ENCODE results near the gene TMCC3.

Gene TMCC3

DNA sequence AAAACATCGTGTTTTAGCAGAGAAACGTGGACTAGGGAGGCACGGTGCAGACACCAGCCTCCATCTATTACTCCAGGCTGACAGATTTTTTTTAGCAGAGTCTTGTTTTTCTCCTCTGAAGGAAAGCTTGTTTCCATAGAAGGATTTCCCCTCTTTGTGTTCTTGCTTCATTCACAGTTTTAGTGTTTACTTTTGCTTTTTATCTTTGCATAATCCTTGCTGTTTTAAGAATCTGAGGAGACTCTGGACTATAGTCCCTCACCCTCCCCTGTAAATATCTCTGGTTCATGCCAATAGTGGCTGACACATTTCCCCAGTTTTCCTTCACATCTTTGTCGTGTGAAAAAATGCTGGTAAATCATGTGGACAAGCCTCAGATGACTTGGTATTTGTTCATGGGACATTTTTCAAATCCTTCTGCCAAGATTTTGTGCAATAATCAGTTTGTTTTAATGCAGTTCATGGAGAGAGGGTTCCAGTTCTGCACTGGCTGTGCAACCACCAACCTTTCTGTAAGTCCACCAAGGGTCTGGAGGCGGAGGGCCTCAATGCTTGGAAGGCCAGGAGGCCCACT, 39.9 kb upstream of the TMCC3 start:
- Histone ChIP-seq H3K27me3 (no peaks in the 10 kb centered on the region), H3K27ac (peak overlapping the region; percentile 47 to 73), H3K4me1 (peaks cover 0 to 43% (median 15%) of the 10 kb centered on the region in 4 donors), H3K4me3 (peak overlapping the region; percentile 25 to 26), H3K9me3 (no peaks in the 10 kb centered on the region), H3K36me3 (no peaks in the 10 kb centered on the region)
- intact Hi-C loops (cut with DNase I; ENCODE audit: low total_unique reads) = no loop called here
- TF ChIP-seq CTCF (IDR thresholded peaks at IDR 0.05) = no peak
- DNase-seq = no peak

GRCh38 chr12:94689646-94690036, 39.3 kb upstream of the TMCC3 start:
- H3K27ac ChIP-seq = peak overlapping the region; percentile 47 to 73
- no peak for TF ChIP-seq CTCF (IDR thresholded peaks at IDR 0.05)

GRCh38 chr12:94689002-94689645, 38.8 kb upstream of the TMCC3 start:
- DNase-seq = no peak
- Histone ChIP-seq H3K9me3 (no peaks in the 10 kb centered on the region), H3K4me3 (peak overlapping the region; percentile 25 to 26), H3K36me3 (no peaks in the 10 kb centered on the region), H3K27ac (peak overlapping the region; percentile 47 to 73), H3K4me1 (peaks cover 0 to 43% (median 15%) of the 10 kb centered on the region in 4 donors), H3K27me3 (no peaks in the 10 kb centered on the region)
- intact Hi-C loops (cut with DNase I; ENCODE audit: low total_unique reads) = no loop called here
- TF ChIP-seq CTCF (IDR thresholded peaks at IDR 0.05) = no peak

More at GRCh38 chr12:94689646-94690036, 39.3 kb upstream of the TMCC3 start:
- Histone ChIP-seq H3K4me3 (peak overlapping the region; percentile 25 to 26), H3K4me1 (peaks cover 0 to 43% (median 15%) of the 10 kb centered on the region in 4 donors), H3K27me3 (no peaks in the 10 kb centered on the region), H3K36me3 (no peaks in the 10 kb centered on the region), H3K9me3 (no peaks in the 10 kb centered on the region)
- no peak for DNase-seq
- intact Hi-C loops (cut with DNase I; ENCODE audit: low total_unique reads) = no loop called here

- intact Hi-C loops (cut with DNase I; ENCODE audit: low total_unique reads) = no loop called here
- H3K36me3 ChIP-seq = no peaks in the 10 kb centered on the region
- H3K4me3 ChIP-seq = no peak overlapping the region
- no peaks in the 10 kb centered on the region for H3K9me3 ChIP-seq
- TF ChIP-seq CTCF (IDR thresholded peaks at IDR 0.05) = no peak
- peak overlapping the region; percentile 47 to 73 for H3K27ac ChIP-seq
- no peaks in the 10 kb centered on the region for H3K27me3 ChIP-seq
- DNase-seq = no peak
- H3K4me1 ChIP-seq = peaks cover 0 to 43% (median 15%) of the 10 kb centered on the region in 4 donors
Observed at GRCh38 chr12:94687891-94688290, 37.5 kb upstream of the TMCC3 start.

DNA sequence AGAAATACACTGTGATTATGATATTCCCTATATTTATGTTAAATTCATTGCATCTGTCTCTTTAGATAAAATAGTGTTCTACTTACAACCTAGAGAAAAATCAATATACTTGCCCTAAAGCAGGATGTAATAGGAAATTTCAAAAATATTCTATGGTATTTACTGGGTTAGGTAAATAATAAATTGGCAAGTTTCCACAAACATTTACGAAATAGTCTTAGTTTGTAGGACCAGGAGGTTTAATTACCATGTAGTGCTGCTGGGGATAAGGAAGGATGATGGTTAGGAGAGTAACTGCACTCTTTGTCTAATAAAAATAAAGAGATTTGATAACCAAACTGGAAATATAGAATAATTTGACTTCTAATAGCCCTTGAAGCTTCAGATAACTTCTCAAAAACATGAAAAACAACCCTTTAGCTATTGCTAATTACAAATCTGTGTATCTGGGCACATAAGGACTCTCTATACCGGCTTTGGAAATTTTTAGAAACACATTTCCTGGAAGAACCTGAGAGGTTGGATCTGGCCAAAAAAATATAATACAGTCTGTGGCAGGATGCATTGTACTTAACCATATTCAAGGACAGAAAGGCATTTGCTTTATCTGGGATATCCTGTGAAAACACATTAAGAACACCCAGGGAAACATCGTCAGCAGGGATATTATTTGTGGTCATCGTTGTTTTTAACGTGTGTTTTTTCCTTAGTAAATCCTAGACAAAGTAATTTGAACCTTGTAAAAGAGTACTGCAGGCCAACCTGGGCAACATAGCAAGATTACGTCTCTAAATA, 36.7 kb upstream of the TMCC3 start:
- Histone ChIP-seq H3K27ac (peak overlapping the region; percentile 47 to 73), H3K9me3 (no peaks in the 10 kb centered on the region), H3K4me3 (no peak overlapping the region), H3K36me3 (no peaks in the 10 kb centered on the region), H3K4me1 (peaks cover 0 to 43% (median 15%) of the 10 kb centered on the region in 4 donors), H3K27me3 (no peaks in the 10 kb centered on the region)
- no peak for TF ChIP-seq CTCF (IDR thresholded peaks at IDR 0.05)
- DNase-seq = no peak
- intact Hi-C loops (cut with DNase I; ENCODE audit: low total_unique reads) = no loop called here

Data from tibial artery (tissue), 4 donors.